ENCODE results near the gene UHRF2.
"Not testable (repeated sequence)": the region's sequence is repeated elsewhere in the genome, so short reads cannot be mapped to it uniquely, and the experiment has no call there.

Gene UHRF2

GRCh38 chr9:6412487-6413364 is at the start of gene UHRF2:
Gene UHRF2, plus strand, starts transcription at chr9:6413199. Its CDS starts 292 bp downstream, at chr9:6413491.
- DNase-seq (ENCODE audit: low spot score) = peak; percentile 97

GRCh38 chr9:6367128-6367890 is 45.7 kb upstream of the UHRF2 start:
- DNase-seq (ENCODE audit: low spot score) = no peak

- DNase-seq (ENCODE audit: low spot score) = no peak
Observed at GRCh38 chr9:6368831-6369230, 44.2 kb upstream of the UHRF2 start.

GRCh38 chr9:6381477-6382012 is 31.5 kb upstream of the UHRF2 start:
- DNase-seq (ENCODE audit: low spot score) = not testable (repeated sequence)

GRCh38 chr9:6382681-6383080 is 30.3 kb upstream of the UHRF2 start:
- DNase-seq (ENCODE audit: low spot score) = no peak

GRCh38 chr9:6383551-6384225 is 29.3 kb upstream of the UHRF2 start:
- peak; percentile 60 for DNase-seq (ENCODE audit: low spot score)

GRCh38 chr9:6384732-6385131 is 28.3 kb upstream of the UHRF2 start:
- no peak for DNase-seq (ENCODE audit: low spot score)

GRCh38 chr9:6399071-6399470 is 13.9 kb upstream of the UHRF2 start:
- no peak for DNase-seq (ENCODE audit: low spot score)

GRCh38 chr9:6405371-6405770 is 7.6 kb upstream of the UHRF2 start:
- no peak for DNase-seq (ENCODE audit: low spot score)

GRCh38 chr9:6407778-6408177 is 5.2 kb upstream of the UHRF2 start:
- DNase-seq (ENCODE audit: low spot score) = no peak

- DNase-seq (ENCODE audit: low spot score) = no peak
Observed at GRCh38 chr9:6408320-6408719, 4.7 kb upstream of the UHRF2 start.

- DNase-seq (ENCODE audit: low spot score) = no peak
Observed at GRCh38 chr9:6409811-6410210, 3.2 kb upstream of the UHRF2 start.

GRCh38 chr9:6410633-6411032 is 2.4 kb upstream of the UHRF2 start:
- no peak for DNase-seq (ENCODE audit: low spot score)

GRCh38 chr9:6413365-6414246 is 607 bp downstream of the UHRF2 start:
- peak; percentile 42 for DNase-seq (ENCODE audit: low spot score)

GRCh38 chr9:6414247-6414641 is 1.2 kb downstream of the UHRF2 start:
- DNase-seq (ENCODE audit: low spot score) = peak; percentile 68

GRCh38 chr9:6415266-6415665 is 2.3 kb downstream of the UHRF2 start:
- DNase-seq (ENCODE audit: low spot score) = no peak

GRCh38 chr9:6417186-6417585 is 4.2 kb downstream of the UHRF2 start:
- no peak for DNase-seq (ENCODE audit: low spot score)

GRCh38 chr9:6418764-6419163 is 5.8 kb downstream of the UHRF2 start:
- no peak for DNase-seq (ENCODE audit: low spot score)

GRCh38 chr9:6424940-6425339 is 11.9 kb downstream of the UHRF2 start:
- no peak for DNase-seq (ENCODE audit: low spot score)

GRCh38 chr9:6426117-6426516 is 13.1 kb downstream of the UHRF2 start:
- DNase-seq (ENCODE audit: low spot score) = no peak

All from GM03348 (cell line).